NCI-H1092 (cell line): ENCODE data around the gene HIVEP2.

Experiments
- DNase-seq: peaks from one replicate; lab custom pipeline; 2025; lab: John Stamatoyannopoulos, UW

HIVEP2 gene

GRCh38 chr6:142738035-142738396, 207.0 kb downstream of the HIVEP2 start:
- DNase-seq, result no peak

GRCh38 chr6:142737368-142738034, 207.5 kb downstream of the HIVEP2 start:
- no peak for DNase-seq

GRCh38 chr6:142735204-142735603, 209.8 kb downstream of the HIVEP2 start:
- DNase-seq, result no peak

- DNase-seq, result no peak
These were observed 212.2 kb downstream of the HIVEP2 start for GRCh38 chr6:142732790-142733189.

- no peak for DNase-seq
These were observed 213.4 kb downstream of the HIVEP2 start for GRCh38 chr6:142731611-142732010.

- DNase-seq, result no peak
These were observed 215.4 kb downstream of the HIVEP2 start for GRCh38 chr6:142729618-142730017.

- DNase-seq, result no peak
These were observed 216.0 kb downstream of the HIVEP2 start for GRCh38 chr6:142728910-142729481.

- DNase-seq, result no peak
These were observed 216.6 kb downstream of the HIVEP2 start for GRCh38 chr6:142728364-142728763.

- DNase-seq, result no peak
These were observed 218.4 kb downstream of the HIVEP2 start for GRCh38 chr6:142726616-142727015.

- DNase-seq, result no peak
These were observed 219.8 kb downstream of the HIVEP2 start for GRCh38 chr6:142725024-142725770.

- DNase-seq, result no peak
These were observed 222.1 kb downstream of the HIVEP2 start for GRCh38 chr6:142722841-142723240.

- DNase-seq, result no peak
These were observed 223.0 kb downstream of the HIVEP2 start for GRCh38 chr6:142722012-142722411.

GRCh38 chr6:142721215-142721920, 223.6 kb downstream of the HIVEP2 start:
- no peak for DNase-seq

- DNase-seq, result no peak
These were observed 226.2 kb downstream of the HIVEP2 start for GRCh38 chr6:142718667-142719191.

- no peak for DNase-seq
These were observed 228.9 kb downstream of the HIVEP2 start for GRCh38 chr6:142716097-142716496.

- no peak for DNase-seq
These were observed 229.8 kb downstream of the HIVEP2 start for GRCh38 chr6:142714951-142715785.

GRCh38 chr6:142713959-142714358, 231.0 kb downstream of the HIVEP2 start:
- no peak for DNase-seq

- no peak for DNase-seq
These were observed 232.7 kb downstream of the HIVEP2 start for GRCh38 chr6:142712231-142712630.

- DNase-seq, result no peak
These were observed 236.3 kb downstream of the HIVEP2 start for GRCh38 chr6:142708651-142709050.

- DNase-seq, result no peak
These were observed 237.7 kb downstream of the HIVEP2 start for GRCh38 chr6:142707255-142707654.

GRCh38 chr6:142706210-142706609, 238.8 kb downstream of the HIVEP2 start:
- DNase-seq, result no peak

- no peak for DNase-seq
These were observed 239.9 kb downstream of the HIVEP2 start for GRCh38 chr6:142705054-142705453.
